Activated CD4-positive, alpha-beta T cell treated with anti-CD3 and anti-CD28 coated beads, Interleukin-2, amount 10 ng/mL, durations not matched to agents 24 days and 14 days (primary cell): ENCODE data around the gene CPA4. TPM values are rescaled to one million over a fixed set of nuclear protein-coding genes. Genes with fewer than 3 reads are reported as not detected.

Experiments used
- DNase-seq: peaks from one replicate; pipeline ENCODE4 v3.0.0; 2022
- H3K27ac Mint-ChIP-seq: one replicate; pipeline ENCODE4 v1.8.0; 2022; ENCODE audit warnings: mild to moderate bottlenecking, mixed read lengths
- H3K27me3 Mint-ChIP-seq: one replicate; pipeline ENCODE4 v1.8.0; 2022; ENCODE audit warnings: mixed read lengths
- H3K36me3 Mint-ChIP-seq: one replicate; pipeline ENCODE4 v1.8.0; 2022; ENCODE audit warnings: low read depth, mild to moderate bottlenecking, mixed read lengths
- H3K4me1 Mint-ChIP-seq: one replicate; pipeline ENCODE4 v1.8.0; 2021; ENCODE audit warnings: mixed read lengths
- H3K4me3 Mint-ChIP-seq: one replicate; pipeline ENCODE4 v1.8.0; 2022; ENCODE audit warnings: mild to moderate bottlenecking, moderate library complexity, mixed read lengths
- H3K9me3 Mint-ChIP-seq: one replicate; pipeline ENCODE4 v1.8.0; 2021; ENCODE audit warnings: mixed read lengths
- intact Hi-C: fragments of 100-400 bp; cut with micrococcal nuclease; formaldehyde crosslinking; loops from one replicate; pipeline ENCODE4 v1.15.1; 2023
- total RNA-seq: library from RNA; stranded (reverse); gene quantifications from 2 replicates; pipeline ENCODE4 v1.2.3, GENCODE V29; 2022

The CPA4 gene
- total RNA-seq, 1 donor from 2014 or later: not detected

- Mint-ChIP-seq H3K27me3 (no peaks in the 10 kb centered on the region), H3K4me1 (no peaks in the 10 kb centered on the region), H3K4me3 (no peak overlapping the region), H3K27ac (no peak overlapping the region), H3K9me3 (no peaks in the 10 kb centered on the region), H3K36me3 (no peaks in the 10 kb centered on the region)
- intact Hi-C loops: no loop called here
- no peak for DNase-seq
These were observed 36.7 kb downstream of the CPA4 start for GRCh38 chr7:130329681-130330080.

- H3K9me3 Mint-ChIP-seq: no peaks in the 10 kb centered on the region
- no peak overlapping the region for H3K27ac Mint-ChIP-seq
- H3K4me1 Mint-ChIP-seq: no peaks in the 10 kb centered on the region
- DNase-seq: no peak
- intact Hi-C loops: no loop called here
- H3K4me3 Mint-ChIP-seq: no peak overlapping the region
- H3K27me3 Mint-ChIP-seq: no peaks in the 10 kb centered on the region
- no peaks in the 10 kb centered on the region for H3K36me3 Mint-ChIP-seq
These were observed 39.5 kb downstream of the CPA4 start for GRCh38 chr7:130332259-130333053.

GRCh38 chr7:130333832-130334231, 40.9 kb downstream of the CPA4 start:
- Mint-ChIP-seq H3K27ac (no peak overlapping the region), H3K36me3 (no peaks in the 10 kb centered on the region), H3K4me1 (no peaks in the 10 kb centered on the region), H3K9me3 (no peaks in the 10 kb centered on the region), H3K4me3 (no peak overlapping the region), H3K27me3 (no peaks in the 10 kb centered on the region)
- intact Hi-C loops: no loop called here
- DNase-seq: no peak

- no peaks in the 10 kb centered on the region for H3K4me1 Mint-ChIP-seq
- H3K4me3 Mint-ChIP-seq: no peak overlapping the region
- intact Hi-C loops: no loop called here
- H3K9me3 Mint-ChIP-seq: no peaks in the 10 kb centered on the region
- H3K36me3 Mint-ChIP-seq: no peaks in the 10 kb centered on the region
- DNase-seq: no peak
- H3K27me3 Mint-ChIP-seq: no peaks in the 10 kb centered on the region
- no peak overlapping the region for H3K27ac Mint-ChIP-seq
These were observed 41.3 kb downstream of the CPA4 start for GRCh38 chr7:130334274-130334673.

- no peak overlapping the region for H3K4me3 Mint-ChIP-seq
- no peak overlapping the region for H3K27ac Mint-ChIP-seq
- H3K9me3 Mint-ChIP-seq: no peaks in the 10 kb centered on the region
- H3K4me1 Mint-ChIP-seq: no peaks in the 10 kb centered on the region
- DNase-seq: no peak
- H3K27me3 Mint-ChIP-seq: no peaks in the 10 kb centered on the region
- no peaks in the 10 kb centered on the region for H3K36me3 Mint-ChIP-seq
- intact Hi-C loops: no loop called here
These were observed 44.5 kb downstream of the CPA4 start for GRCh38 chr7:130337410-130337971.

GRCh38 chr7:130338233-130338632, 45.3 kb downstream of the CPA4 start:
- DNase-seq: no peak
- no peak overlapping the region for H3K27ac Mint-ChIP-seq
- intact Hi-C loops: no loop called here

GRCh38 chr7:130341882-130342281, 48.9 kb downstream of the CPA4 start:
- Mint-ChIP-seq H3K36me3 (no peaks in the 10 kb centered on the region), H3K27me3 (peaks cover 2% of the 10 kb centered on the region), H3K4me3 (no peak overlapping the region), H3K4me1 (no peaks in the 10 kb centered on the region), H3K9me3 (no peaks in the 10 kb centered on the region), H3K27ac (no peak overlapping the region)
- no peak for DNase-seq
- intact Hi-C loops: no loop called here

More at GRCh38 chr7:130338233-130338632, 45.3 kb downstream of the CPA4 start:
- no peak overlapping the region for H3K4me3 Mint-ChIP-seq
- no peaks in the 10 kb centered on the region for H3K36me3 Mint-ChIP-seq
- H3K4me1 Mint-ChIP-seq: no peaks in the 10 kb centered on the region
- H3K9me3 Mint-ChIP-seq: no peaks in the 10 kb centered on the region
- H3K27me3 Mint-ChIP-seq: no peaks in the 10 kb centered on the region

GRCh38 chr7:130342701-130343380, 49.9 kb downstream of the CPA4 start:
- H3K27me3 Mint-ChIP-seq: peaks cover 2% of the 10 kb centered on the region
- no peak for DNase-seq
- intact Hi-C loops: no loop called here
- H3K4me1 Mint-ChIP-seq: no peaks in the 10 kb centered on the region
- no peak overlapping the region for H3K4me3 Mint-ChIP-seq
- no peaks in the 10 kb centered on the region for H3K36me3 Mint-ChIP-seq
- no peaks in the 10 kb centered on the region for H3K9me3 Mint-ChIP-seq
- H3K27ac Mint-ChIP-seq: no peak overlapping the region

GRCh38 chr7:130344271-130344866, 51.4 kb downstream of the CPA4 start, which contains the start of gene CPA5:
Gene CPA5 (plus strand): TSS chr7:130344816. CDS start chr7:130346486, 1,670 bp downstream.
- no peaks in the 10 kb centered on the region for H3K9me3 Mint-ChIP-seq
- H3K27me3 Mint-ChIP-seq: peaks cover 2% of the 10 kb centered on the region
- H3K27ac Mint-ChIP-seq: no peak within 1 kb of the TSS
- no peaks in the 10 kb centered on the region for H3K4me1 Mint-ChIP-seq
- no peaks in the 10 kb centered on the region for H3K36me3 Mint-ChIP-seq
- H3K4me3 Mint-ChIP-seq: no peak within 1 kb of the TSS
- intact Hi-C loops: no loop called here
- no peak for DNase-seq

- Mint-ChIP-seq H3K27ac (no peak overlapping the region), H3K36me3 (no peaks in the 10 kb centered on the region), H3K27me3 (peaks cover 2% of the 10 kb centered on the region), H3K9me3 (no peaks in the 10 kb centered on the region), H3K4me3 (no peak overlapping the region), H3K4me1 (peaks cover 2% of the 10 kb centered on the region)
- intact Hi-C loops: no loop called here
- DNase-seq: no peak
These were observed 52.2 kb downstream of the CPA4 start for GRCh38 chr7:130345136-130345535.

GRCh38 chr7:130345725-130346124, 52.8 kb downstream of the CPA4 start:
- no peak for DNase-seq
- Mint-ChIP-seq H3K4me1 (peaks cover 4% of the 10 kb centered on the region), H3K4me3 (no peak overlapping the region), H3K36me3 (no peaks in the 10 kb centered on the region), H3K27me3 (peaks cover 2% of the 10 kb centered on the region), H3K9me3 (no peaks in the 10 kb centered on the region), H3K27ac (no peak overlapping the region)
- intact Hi-C loops: no loop called here

- Mint-ChIP-seq H3K4me3 (no peak overlapping the region), H3K9me3 (no peaks in the 10 kb centered on the region)
These were observed 53.4 kb downstream of the CPA4 start for GRCh38 chr7:130346177-130346905.

GRCh38 chr7:130346941-130347340, 54.0 kb downstream of the CPA4 start:
- DNase-seq: no peak
- Mint-ChIP-seq H3K4me3 (no peak overlapping the region), H3K9me3 (no peaks in the 10 kb centered on the region), H3K4me1 (peaks cover 12% of the 10 kb centered on the region), H3K27me3 (peaks cover 2% of the 10 kb centered on the region), H3K36me3 (no peaks in the 10 kb centered on the region), H3K27ac (no peak overlapping the region)
- intact Hi-C loops: no loop called here

More at GRCh38 chr7:130346177-130346905, 53.4 kb downstream of the CPA4 start:
- no peak overlapping the region for H3K27ac Mint-ChIP-seq
- DNase-seq: no peak
- H3K27me3 Mint-ChIP-seq: peaks cover 2% of the 10 kb centered on the region
- no peaks in the 10 kb centered on the region for H3K36me3 Mint-ChIP-seq
- intact Hi-C loops: no loop called here
- peaks cover 8% of the 10 kb centered on the region for H3K4me1 Mint-ChIP-seq
